ENCODE measurements around the gene CXorf49B.
"Not testable (repeated sequence)": the region's sequence is repeated elsewhere in the genome, so short reads cannot be mapped to it uniquely, and the experiment has no call there.

Gene CXorf49B

GRCh38 chrX:71763049-71763448 is at the start of gene CXorf49B:
Gene CXorf49B (plus strand): TSS chrX:71763349. CDS start chrX:71763424, 75 bp downstream.
- not testable (repeated sequence) for DNase-seq (ENCODE audit: low read depth)

- not testable (repeated sequence) for DNase-seq (ENCODE audit: low read depth)
These were observed 49.1 kb upstream of the CXorf49B start for GRCh38 chrX:71714064-71714463.

- not testable (repeated sequence) for DNase-seq (ENCODE audit: low read depth)
These were observed 47.6 kb upstream of the CXorf49B start for GRCh38 chrX:71715551-71715950.

- DNase-seq (ENCODE audit: low read depth) = not testable (repeated sequence)
These were observed 46.8 kb upstream of the CXorf49B start for GRCh38 chrX:71716323-71716722.

- DNase-seq (ENCODE audit: low read depth) = not testable (repeated sequence)
These were observed 45.0 kb upstream of the CXorf49B start, which contains the start of gene CXorf49 for GRCh38 chrX:71718185-71718584. Gene CXorf49 (minus strand): TSS chrX:71718285. CDS start chrX:71718151, 134 bp downstream.

- DNase-seq (ENCODE audit: low read depth) = not testable (repeated sequence)
These were observed 44.0 kb upstream of the CXorf49B start for GRCh38 chrX:71719195-71719594.

- not testable (repeated sequence) for DNase-seq (ENCODE audit: low read depth)
These were observed 42.8 kb upstream of the CXorf49B start for GRCh38 chrX:71720289-71720886.

- DNase-seq (ENCODE audit: low read depth) = not testable (repeated sequence)
These were observed 2.4 kb upstream of the CXorf49B start for GRCh38 chrX:71760688-71761281.

GRCh38 chrX:71764832-71765231 is 1.7 kb downstream of the CXorf49B start:
- DNase-seq (ENCODE audit: low read depth) = not testable (repeated sequence)

- DNase-seq (ENCODE audit: low read depth) = not testable (repeated sequence)
These were observed 2.5 kb downstream of the CXorf49B start for GRCh38 chrX:71765613-71766012.

GRCh38 chrX:71767134-71767533 is 4.0 kb downstream of the CXorf49B start:
- not testable (repeated sequence) for DNase-seq (ENCODE audit: low read depth)

GRCh38 chrX:71778322-71778721 is 15.2 kb downstream of the CXorf49B start:
- not testable (repeated sequence) for DNase-seq (ENCODE audit: low read depth)

- not testable (repeated sequence) for DNase-seq (ENCODE audit: low read depth)
These were observed 19.2 kb downstream of the CXorf49B start for GRCh38 chrX:71782225-71782949.

GRCh38 chrX:71782950-71783299 is 19.8 kb downstream of the CXorf49B start:
- DNase-seq (ENCODE audit: low read depth) = not testable (repeated sequence)

GRCh38 chrX:71783569-71784347 is 20.6 kb downstream of the CXorf49B start:
- DNase-seq (ENCODE audit: low read depth) = not testable (repeated sequence)

- DNase-seq (ENCODE audit: low read depth) = not testable (repeated sequence)
These were observed 21.3 kb downstream of the CXorf49B start for GRCh38 chrX:71784348-71784983.

- DNase-seq (ENCODE audit: low read depth) = not testable (repeated sequence)
These were observed 43.3 kb downstream of the CXorf49B start for GRCh38 chrX:71806450-71806849.

GRCh38 chrX:71809886-71810285 is 46.7 kb downstream of the CXorf49B start:
- no peak for DNase-seq (ENCODE audit: low read depth)

GRCh38 chrX:71814123-71814912 is 51.2 kb downstream of the CXorf49B start:
- DNase-seq (ENCODE audit: low read depth) = no peak

- no peak for DNase-seq (ENCODE audit: low read depth)
These were observed 52.2 kb downstream of the CXorf49B start for GRCh38 chrX:71815121-71815905.
